GM19372 (cell line): ENCODE measurements around the gene TMEM89.

Experiments used
- ATAC-seq: cut with Tn5 transposase; IDR thresholded peaks from one replicate; pipeline ENCODE4 v1.9.1; 2021; ENCODE audit warnings: mild to moderate bottlenecking, low read depth, moderate library complexity; ENCODE audit not compliant: unreplicated experiment

TMEM89 gene

DNA sequence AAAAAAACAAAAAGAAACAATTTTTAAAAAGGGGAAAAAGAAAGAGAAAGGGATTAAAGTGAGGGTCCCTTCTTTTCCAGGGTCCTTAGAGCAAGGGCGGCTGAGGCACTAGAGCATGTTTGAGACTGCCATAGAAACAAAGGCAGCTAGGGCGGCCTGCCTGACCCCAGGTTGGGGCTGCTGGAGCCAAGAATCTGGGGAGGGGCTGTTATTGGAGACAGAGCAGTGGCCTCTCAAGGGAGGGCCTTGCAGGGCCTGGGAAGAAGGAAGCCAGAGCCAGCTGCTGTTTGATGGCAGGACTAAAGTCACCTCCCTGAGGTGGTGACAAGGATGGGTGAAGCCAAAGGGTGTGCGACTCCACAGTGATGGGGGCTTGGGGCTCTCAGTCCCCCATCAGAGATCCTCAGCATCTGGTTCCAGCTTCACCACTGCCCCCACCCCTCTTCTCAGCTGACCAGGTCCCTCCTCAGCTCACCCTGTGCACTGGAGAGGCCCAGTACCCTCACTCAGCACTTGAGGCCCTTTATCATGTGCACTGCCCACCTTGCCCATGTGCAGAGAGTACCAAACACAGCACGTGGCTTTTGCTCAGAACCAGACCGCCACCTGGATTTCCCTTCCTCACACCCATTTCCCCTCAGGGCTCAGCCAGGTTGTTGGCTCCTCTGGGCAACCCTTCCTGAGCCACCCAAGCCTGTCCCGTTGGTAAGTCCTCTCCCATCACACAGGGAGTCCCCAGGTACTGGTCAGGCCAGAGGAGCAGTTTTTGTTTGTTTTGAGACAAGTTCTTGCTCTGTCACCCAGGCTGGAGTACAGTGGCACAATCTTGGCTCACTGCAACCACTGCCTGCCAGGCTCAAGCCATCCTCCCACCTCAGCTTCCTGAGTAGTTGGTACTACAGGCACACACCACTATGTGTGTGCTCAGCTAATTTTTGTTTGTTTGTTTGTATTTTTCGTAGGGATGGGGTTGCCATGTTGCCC is 1.7 kb downstream of the TMEM89 start:
- no peak for ATAC-seq

DNA sequence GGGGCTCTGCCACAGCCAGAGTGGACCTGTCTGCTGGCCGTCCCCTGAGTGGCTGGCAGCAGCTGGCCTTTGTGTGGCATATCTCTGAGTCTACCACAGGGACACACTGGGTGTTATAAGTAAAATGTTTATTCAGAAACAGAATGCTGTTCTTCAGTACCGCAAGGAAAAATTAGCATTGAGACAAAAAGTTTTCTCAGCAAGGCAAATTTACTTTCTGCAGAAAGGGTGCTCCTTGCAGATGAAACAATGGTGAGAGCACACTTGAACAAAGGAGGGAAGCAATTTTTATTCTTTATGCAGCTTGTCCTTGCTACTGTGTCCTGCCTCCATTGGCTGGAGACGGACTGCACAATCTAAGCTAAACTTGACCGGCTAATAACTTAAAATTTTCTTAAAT is 4.0 kb downstream of the TMEM89 start:
- no peak for ATAC-seq

DNA sequence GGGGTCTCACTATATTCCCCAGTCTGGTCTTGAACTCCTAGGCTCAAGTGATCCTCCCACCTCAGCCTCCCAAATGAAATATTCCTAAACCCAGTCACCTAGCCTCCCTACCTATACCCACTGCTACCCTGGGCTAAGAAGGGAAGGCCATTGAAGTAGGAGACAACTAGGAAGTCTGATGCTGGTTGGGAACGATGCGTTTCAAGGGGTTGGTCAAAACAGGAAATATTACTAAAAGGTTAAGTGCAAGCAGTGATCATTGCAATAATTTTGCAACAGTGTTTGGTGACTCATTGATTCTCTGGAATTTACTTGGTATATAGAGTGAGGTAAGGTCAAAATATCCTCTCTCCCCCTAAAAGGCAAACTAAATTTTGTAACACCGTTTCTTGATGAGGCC is 7.5 kb downstream of the TMEM89 start:
- ATAC-seq = no peak

DNA sequence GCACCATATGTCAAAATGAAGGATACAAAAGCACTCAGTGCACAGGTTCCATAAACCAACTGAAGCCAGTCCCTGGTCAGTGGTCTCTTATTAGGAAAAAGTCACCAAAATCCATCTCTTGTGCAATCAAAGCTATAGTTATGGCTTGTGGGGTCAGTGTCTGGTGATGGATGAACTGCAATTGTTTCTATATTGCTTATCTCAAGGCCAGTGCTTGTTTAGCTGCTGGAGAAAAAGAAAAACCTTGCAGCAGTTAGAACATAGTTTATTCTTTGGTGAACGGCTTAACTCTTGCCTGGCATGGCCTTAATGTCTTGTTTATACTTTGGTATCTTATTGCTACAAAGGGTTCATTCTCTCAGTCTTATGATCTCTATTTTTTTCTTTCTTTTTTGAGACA is 9.3 kb downstream of the TMEM89 start:
- ATAC-seq = no peak

DNA sequence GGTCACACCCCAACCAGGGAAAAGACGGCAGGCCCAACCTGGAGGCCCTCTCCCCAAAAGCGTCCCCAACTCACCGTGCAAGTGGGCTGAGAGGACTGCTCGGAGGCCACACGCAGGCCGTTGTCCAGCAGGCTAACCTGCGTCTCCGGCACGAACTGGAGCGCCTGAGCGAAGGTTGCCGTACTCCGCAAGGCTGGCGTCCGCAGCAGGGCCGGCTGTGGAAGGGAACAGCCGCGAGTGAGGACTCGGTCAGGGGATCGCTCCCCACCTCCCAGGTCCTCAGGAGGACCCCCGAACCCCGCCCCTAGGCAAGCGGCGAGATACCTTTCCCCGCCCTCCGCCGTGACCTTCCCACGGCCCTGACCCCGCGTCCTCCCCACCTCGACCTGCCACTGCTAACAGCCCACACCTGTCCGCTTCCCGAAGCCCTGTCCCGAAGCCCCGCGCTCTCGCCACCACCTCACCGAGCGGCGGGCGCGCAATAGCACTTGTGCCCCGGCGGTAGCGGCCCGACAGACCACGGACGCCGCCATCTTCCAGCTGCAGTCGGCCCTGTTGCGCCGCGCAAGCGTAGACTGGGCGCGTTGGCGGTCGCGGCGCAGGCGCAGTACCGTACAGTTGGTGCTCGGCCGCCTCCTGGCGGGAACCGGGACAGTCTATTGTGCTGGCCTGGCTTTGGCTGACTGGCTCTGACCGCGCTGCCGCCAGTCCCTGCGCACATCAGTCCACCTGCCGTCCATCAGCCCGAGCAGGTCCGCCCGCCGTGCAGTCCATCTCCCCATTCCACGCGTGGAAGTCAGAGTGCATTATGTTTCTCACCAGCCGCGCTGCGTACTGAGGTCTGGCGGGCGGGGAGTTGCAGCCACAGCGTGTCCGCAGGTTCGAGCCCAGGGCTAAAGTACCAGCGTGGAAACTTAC is 12.2 kb downstream of the TMEM89 start, which contains the start of gene UQCRC1:
UQCRC1 (minus strand) TSS at position 559 of the 918 bp plus-strand sequence; CDS start at position 533, 26 bp downstream.
- peak; percentile 97 for ATAC-seq

DNA sequence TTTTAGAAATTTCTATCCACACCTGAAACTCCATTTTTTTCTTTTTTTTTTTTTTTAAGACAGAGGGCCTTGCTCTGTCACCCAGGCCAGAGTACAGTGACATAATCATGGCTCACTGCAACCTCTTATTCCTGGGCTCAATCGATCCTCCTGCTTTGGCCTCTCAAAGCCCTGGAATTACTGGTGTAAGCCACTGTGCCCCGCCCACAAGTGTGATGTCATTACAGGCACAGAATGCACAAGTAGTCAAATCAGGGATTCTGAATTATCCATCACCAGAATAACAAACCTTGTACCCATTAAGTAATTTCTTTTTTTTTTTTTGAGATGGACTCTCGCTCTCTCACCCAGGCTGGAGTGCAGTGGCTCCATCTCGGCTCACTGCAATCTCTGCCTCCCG is 14.1 kb downstream of the TMEM89 start:
- ATAC-seq = no peak

DNA sequence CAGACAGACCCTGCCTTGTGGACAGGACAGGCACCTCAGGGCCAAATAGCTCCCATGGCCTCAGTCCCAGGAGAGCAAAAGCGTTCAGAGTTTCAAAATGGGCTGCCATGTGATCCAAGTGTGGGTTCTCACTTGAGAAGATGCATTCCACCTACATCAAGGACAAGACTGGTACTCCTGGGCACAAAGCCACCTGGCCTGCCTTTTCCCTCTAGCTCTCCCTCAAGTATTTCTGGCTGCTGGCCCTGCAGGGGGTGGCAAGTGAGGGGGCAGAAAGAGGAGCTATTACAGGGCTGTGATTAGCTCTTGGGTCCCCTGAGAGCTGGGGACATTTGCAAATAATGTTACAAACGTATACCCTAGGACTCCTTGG is 20.0 kb downstream of the TMEM89 start:
- no peak for ATAC-seq

DNA sequence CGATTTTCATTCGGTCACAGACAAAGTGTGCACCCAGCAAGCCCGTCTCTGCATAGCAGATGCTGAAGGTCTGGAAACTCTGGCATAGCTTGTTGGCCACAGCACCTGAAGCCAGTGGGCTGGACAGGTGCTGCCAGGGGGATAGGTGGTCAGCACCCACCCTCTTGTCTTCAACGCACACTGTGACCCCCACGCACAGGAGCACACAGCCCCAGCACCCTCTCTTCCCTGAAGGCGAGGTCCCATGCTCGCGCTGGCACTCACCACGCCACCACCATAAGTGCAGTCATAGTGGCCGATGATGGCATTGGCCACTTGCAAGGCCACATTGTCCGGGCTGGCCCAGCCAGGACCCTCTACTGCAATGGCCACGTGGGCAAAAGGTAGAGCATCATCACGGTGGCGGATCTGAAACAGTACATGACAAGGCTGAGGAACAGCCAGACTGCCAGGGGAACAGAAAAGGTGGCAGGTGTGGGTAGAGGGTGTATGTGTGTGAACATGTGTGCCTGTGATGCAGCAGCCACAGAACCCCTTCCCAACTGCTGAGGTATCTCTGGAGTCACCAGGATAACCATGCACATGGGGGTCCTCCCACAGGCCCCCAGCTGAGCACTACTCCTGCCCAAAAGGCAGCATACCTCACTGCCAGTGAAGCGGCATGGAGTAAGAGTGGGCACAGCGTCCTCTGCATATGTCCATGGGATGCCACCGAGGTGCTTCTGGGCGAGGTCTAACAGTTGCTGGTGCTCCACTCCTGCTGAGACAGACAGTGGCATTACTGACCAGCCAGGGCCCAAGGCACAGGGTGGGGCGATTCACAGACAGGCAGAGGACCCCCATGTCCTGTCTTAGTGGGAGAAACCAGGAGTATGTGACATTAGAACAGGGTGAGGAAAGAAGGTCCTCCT is 20.6 kb downstream of the TMEM89 start:
- ATAC-seq = no peak

DNA sequence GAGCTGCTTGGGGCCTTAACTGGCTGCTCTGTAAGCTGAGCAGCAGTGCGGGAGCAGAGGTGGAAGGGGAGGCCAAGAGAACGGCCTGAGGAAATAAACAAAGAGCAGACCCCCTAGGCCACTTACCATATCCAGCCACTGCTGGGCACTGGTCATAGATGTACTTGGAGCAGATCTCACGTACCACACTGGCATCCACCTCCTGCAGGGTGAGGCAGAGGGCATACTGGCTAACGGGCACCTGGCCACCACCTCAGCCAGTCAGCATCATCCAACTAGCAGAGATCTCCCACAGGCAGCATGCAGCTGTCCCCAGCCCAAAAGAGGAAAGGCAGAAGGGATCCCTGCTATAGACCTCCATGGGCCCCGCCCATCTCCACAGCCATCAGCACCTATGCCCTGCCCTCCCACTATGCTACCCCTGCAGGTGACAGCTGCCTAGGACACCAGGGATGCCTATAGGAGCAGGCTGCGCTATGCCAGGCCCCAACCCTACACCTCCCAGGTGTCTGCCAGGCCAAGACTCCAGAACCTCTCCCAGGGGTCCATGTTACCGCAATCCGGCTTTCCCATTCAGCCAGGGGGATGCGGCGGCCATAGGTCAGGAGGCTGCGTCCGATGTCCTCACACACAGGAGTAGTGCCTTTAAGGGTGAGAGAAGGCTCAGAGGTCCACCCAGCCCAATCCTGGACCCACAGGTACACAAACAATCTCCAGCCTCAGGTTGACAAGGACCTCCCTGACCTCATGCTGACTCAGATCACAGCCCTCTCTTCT is 21.9 kb downstream of the TMEM89 start:
- no peak for ATAC-seq

DNA sequence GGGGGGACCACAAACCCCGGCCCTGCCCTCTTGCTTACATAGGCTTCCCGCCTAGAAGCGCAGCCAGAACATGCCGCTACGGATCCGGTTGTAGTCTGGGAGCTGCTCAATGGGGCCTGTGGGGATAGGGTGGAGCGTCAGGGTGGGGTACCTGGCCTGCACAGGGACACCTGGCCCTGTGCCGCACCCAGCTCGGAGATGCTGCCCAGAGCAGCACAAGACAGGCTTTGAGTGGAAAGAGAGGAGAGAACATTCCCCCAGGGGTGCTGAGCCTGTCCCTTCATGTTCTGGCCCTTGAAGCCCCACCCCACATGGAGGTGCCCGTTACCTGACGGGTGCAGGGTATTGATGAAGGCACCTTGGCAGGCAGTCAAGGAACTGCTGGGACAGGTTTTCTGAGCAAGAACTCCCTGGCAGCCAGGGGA is 22.5 kb downstream of the TMEM89 start:
- no peak for ATAC-seq

DNA sequence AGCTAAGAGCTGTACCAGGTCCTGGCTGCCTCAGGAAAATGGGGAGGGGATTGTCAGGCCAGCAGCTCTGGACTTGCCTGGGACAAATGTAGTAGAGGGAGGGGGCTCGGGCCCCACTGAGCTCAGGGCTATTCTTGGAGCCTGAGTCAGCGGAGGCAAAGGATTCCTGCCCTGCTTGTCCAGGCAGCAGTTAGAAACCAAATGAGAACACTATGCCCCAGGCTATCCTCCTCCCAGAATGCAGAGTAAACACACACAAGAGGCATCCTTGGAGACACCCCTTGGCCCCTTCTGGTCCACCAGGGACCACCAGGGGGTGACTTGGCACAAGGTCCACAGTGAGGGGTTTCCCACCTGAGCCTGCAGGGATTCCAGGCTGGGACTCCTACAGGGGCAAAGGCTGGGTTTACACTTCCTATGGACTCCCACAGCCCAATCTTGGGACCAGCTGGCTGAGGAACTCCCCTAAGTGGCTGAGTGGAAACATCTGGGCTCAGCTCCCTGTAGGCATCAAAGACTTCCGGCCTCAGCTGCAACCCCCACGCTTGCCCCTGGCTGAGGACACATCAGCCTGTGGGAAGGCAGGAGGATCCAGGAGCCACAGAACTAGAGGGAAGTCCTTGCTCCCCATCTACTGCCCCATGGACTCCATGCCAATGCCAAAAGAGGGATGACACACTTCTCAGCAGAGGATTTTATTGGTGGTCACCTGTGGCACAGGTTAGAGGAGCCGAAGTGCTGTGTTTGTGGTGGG is 23.1 kb downstream of the TMEM89 start:
- ATAC-seq = no peak

DNA sequence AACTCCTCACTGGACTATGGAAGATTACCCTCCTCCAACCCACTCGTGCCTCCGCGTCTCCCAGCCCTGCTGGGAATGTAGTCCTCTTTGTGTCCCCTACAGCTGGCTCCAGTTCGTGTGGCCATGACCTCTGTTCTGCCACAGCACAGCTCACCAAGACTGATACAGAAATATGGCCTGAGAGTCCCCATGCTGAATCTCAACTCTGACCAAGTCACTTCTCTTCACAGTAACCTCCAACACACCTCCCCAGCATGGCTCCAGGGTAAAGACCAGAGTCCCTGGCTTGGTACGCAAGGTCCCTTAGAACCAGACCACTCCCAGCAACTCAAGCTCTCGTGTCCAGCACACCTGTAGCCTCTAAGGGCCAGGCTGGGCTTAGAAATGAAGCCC is 24.2 kb downstream of the TMEM89 start:
- ATAC-seq = no peak

DNA sequence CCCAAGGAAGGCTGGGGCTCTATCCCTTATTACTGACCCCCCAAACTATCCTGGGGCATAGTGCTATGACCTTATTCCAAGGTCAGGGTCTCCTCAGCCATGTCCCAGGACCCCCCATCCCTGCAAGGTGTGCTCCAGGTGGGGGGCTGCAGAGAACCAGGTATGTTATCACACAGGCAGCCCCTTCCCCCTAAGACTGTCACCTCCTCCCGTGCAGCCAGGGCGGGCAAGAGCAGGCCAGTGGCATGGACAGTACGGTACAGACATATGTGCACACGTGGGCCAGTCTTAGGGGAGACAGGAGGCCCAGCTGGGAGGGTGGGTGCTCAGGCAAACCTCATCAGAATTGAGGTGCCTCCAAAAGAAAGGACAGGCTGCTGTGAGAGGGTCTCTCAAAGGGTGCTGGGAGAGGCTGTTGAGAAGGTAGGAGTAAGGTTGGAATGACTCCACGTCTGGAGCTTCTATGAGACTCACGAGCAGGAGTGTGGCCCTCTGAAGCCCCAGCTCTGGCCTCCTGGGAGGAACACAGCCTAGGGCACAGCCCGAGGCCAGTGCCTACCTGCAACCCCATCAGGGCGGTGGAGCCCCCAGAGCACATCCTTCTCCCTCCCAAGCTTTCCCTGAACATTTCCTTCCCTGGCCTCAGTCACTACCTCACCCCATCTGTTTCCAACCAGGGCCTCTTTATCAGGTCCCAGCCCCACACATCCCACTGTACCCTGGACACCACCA is 24.7 kb downstream of the TMEM89 start:
- ATAC-seq = no peak

DNA sequence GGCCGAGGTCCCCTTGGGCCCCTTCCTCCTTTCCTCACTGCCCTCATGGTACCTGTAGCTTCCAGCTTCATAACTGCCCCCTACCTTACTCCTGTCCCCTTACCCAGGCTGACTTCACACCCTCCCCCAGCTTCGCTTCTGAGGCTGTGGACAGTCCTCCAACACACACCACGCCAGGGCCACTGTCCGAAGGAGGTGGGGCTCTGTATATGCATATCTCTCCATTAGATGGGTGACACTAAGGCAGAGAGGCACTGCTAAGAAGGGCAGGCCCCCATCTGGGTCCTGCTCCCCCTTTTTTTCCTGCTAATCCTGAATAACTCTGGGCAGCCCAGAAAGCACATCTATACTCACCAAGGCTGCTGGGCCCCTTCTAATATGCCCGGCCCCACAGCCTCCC is 25.4 kb downstream of the TMEM89 start:
- ATAC-seq = no peak

DNA sequence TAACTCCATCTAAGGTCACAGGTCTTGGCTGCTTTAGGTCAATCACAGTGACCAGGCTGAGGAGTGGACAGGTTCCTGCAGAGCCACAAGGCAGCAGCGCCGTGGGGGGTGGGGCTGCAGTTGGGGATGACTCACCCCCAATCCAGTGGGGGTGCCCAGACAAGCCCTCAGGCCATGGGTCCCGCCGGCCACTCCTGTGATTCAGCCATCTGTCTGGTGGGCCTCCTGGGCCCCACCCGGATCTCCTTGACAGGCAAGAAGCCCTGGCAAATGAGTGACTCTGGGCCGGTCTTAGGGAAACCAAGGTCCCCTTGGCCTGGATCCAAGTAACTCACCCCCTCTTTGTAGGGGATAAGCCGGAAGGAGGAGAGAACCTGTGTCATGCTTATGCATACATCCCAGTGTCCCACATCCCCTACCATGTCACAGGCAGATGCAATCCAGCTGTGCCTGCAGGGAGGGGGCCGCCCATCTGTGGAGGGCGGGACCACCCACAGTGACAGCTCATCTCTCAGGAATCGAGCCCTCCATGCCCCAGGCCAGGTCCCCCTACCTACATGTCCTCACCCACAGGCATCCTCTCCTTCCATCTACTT is 25.9 kb downstream of the TMEM89 start:
- ATAC-seq = no peak

DNA sequence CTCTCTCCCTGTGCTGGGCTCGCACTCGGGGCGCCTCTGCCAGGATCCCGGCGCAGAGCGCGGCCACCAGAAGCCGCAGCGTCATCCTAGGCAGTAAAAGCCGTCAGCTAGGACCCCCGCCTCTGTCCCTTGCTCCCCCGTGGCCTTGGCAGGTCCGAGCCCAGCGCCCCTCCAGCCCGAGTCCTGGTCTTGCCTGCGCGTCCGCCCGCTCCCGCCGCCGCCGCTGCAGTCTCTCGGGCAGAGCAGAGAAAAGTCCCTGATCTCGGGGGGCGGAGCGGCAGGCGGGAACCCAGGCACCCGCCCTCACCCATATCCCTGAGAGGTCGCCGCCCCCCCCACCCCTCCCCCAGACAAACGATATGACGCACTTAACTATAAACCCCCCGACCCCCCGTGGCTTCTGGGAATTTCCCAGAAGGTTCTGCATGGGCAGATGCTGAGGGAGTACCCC is 26.5 kb downstream of the TMEM89 start, which contains the start of gene COL7A1:
COL7A1 (minus strand) TSS at position 255 of the 451 bp plus-strand sequence; CDS start at position 85, 170 bp downstream.
- no peak for ATAC-seq

DNA sequence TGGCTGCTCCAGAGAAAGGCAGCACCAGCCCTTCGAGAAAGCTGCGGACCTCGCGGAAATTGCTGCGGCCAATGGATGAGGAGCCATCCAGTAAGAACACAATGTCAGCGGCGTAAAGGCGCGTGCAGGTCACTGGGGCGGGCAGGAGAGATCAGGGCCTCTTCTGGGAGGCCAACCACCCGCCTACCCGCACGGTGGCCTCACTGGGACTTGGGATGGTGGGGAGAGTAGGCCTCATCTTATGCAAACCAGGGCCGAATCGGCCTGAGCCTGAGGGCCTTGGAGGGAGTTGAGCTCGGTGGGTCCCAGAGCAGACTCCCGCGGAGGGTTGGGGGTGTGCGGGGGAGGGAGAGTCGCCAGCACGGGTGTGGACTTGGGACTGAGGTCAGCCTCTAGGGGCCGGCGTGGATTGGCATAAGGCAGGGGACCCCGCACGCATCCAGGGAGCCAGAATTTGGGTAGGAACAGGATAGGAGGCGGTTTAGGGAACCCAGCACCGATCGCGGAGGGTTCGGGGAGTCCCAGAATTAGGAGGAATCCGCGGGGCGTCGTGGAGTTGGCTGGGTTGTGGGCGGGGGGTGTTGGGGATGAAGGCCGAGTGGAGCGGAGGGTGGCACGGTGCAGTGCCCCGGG is 27.0 kb downstream of the TMEM89 start:
- ATAC-seq = no peak
